GM21528 (cell line): ENCODE results near the gene RFX3.

Source experiments
- ATAC-seq: cut with Tn5 transposase; IDR thresholded peaks from one replicate; pipeline ENCODE4 v1.9.1; 2021; ENCODE audit warnings: mild to moderate bottlenecking, moderate library complexity; ENCODE audit not compliant: unreplicated experiment, low FRiP score

Gene RFX3

GRCh38 chr9:3243683-3244082, 282.1 kb downstream of the RFX3 start:
- no peak for ATAC-seq

- no peak for ATAC-seq
These were observed 284.5 kb downstream of the RFX3 start for GRCh38 chr9:3241290-3241689.

- ATAC-seq: peak; percentile 92
These were observed 285.0 kb downstream of the RFX3 start for GRCh38 chr9:3240656-3241268.

- ATAC-seq: no peak
These were observed 286.6 kb downstream of the RFX3 start for GRCh38 chr9:3239240-3239639.

- ATAC-seq: no peak
These were observed 287.6 kb downstream of the RFX3 start for GRCh38 chr9:3238236-3238635.

GRCh38 chr9:3237121-3237520, 288.7 kb downstream of the RFX3 start:
- ATAC-seq: no peak

- ATAC-seq: no peak
These were observed 290.3 kb downstream of the RFX3 start for GRCh38 chr9:3235497-3235896.

GRCh38 chr9:3224931-3225330, 300.9 kb downstream of the RFX3 start:
- ATAC-seq: no peak

GRCh38 chr9:3215658-3216057, 310.1 kb downstream of the RFX3 start:
- no peak for ATAC-seq

GRCh38 chr9:3214741-3215140, 311.1 kb downstream of the RFX3 start:
- no peak for ATAC-seq

- no peak for ATAC-seq
These were observed 320.2 kb downstream of the RFX3 start for GRCh38 chr9:3205421-3206095.

- no peak for ATAC-seq
These were observed 325.4 kb downstream of the RFX3 start for GRCh38 chr9:3200331-3200774.

- ATAC-seq: no peak
These were observed 332.0 kb downstream of the RFX3 start for GRCh38 chr9:3193791-3194190.

- no peak for ATAC-seq
These were observed 334.1 kb downstream of the RFX3 start for GRCh38 chr9:3191715-3192114.

GRCh38 chr9:3189113-3189861, 336.5 kb downstream of the RFX3 start:
- ATAC-seq: no peak

GRCh38 chr9:3186751-3187150, 339.1 kb downstream of the RFX3 start:
- ATAC-seq: no peak

GRCh38 chr9:3181049-3181953, 344.5 kb downstream of the RFX3 start:
- peak; percentile 64 for ATAC-seq

- ATAC-seq: no peak
These were observed 345.1 kb downstream of the RFX3 start for GRCh38 chr9:3180696-3181048.

GRCh38 chr9:3179711-3180110, 346.1 kb downstream of the RFX3 start:
- no peak for ATAC-seq

- no peak for ATAC-seq
These were observed 347.9 kb downstream of the RFX3 start for GRCh38 chr9:3177936-3178335.
